Lung microvascular endothelial cell (primary cell): ENCODE results near the gene NINJ2. TPM values are rescaled to one million over a fixed set of nuclear protein-coding genes. Genes with fewer than 3 reads are reported as not detected.

ENCODE experiments used
- DNase-seq, 2 donors: peaks; one replicate each; pipeline versions ENCODE4 v3.0.0 to v3.0.0-alpha.2; 2010; ENCODE audit warnings: low read depth in 2 of 2
- total RNA-seq: library from RNA; depleted of rRNA; stranded (reverse); fragments of >200 nt; gene quantifications from 2 replicates; pipeline ENCODE4 v1.2.1, GENCODE V29; 2014

NINJ2 gene
- total RNA-seq, 1 donor from 2014 or later, result 0.79 TPM

DNA sequence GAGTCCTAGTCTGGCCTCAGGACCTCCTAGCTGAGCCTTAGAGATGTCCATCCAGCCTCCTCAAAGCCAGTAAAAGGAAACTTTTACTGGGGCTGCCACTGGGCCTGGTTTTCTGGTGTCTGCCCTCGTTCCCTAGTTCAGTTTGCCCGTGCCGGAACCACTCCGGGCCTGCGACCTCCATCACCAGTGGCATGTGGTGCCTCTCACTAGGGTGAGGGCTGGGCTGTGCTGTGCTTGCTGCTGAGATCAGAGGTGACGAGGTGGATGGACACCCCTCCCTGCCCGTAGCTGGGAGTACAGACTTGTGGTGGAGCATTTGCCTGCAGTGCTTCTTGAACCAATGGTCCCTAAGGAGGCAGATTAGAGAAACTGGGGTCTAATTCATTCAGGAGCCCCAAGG is 127.8 kb downstream of the NINJ2 start:
- DNase-seq, result no peak

DNA sequence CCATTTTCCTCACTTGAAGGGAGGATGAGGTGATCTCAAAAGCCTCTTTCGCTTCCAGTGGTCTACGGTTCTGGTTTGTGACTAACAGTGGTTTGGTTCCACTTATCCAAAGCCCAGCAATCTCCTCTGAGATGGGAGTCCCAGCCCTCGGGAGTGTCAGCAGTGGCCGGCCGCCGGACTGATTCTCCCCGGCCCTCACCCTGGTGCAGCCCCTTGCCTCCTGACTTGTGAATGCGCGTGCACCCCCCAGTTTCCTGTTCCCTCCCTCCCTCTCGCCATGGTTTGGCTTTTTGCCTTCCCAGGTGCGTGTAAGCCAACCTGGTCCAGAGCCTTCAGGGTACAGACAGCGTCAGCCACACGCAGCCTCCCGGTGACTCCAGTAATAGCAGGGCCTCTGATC is 129.0 kb downstream of the NINJ2 start:
- no peak for DNase-seq

DNA sequence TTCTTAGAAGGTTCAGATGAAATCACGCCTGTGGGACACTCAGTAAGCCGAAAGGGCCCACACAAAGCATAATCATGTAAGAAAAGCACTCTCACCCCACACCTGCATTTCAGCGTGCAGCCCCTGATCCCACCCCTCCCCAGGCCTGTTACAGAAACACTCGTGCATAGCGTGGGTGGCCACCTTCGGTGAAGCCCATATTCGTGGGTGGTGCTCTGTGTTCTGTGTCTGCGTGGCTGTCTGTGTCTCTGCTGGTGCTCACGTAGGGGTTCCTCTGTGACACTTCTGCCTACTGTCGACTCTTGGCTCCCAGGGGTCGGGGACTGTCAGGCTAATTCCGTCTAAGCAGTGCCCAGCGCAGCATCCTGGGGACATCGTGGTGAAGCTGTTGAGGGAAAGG is 129.5 kb downstream of the NINJ2 start:
- no peak for DNase-seq

DNA sequence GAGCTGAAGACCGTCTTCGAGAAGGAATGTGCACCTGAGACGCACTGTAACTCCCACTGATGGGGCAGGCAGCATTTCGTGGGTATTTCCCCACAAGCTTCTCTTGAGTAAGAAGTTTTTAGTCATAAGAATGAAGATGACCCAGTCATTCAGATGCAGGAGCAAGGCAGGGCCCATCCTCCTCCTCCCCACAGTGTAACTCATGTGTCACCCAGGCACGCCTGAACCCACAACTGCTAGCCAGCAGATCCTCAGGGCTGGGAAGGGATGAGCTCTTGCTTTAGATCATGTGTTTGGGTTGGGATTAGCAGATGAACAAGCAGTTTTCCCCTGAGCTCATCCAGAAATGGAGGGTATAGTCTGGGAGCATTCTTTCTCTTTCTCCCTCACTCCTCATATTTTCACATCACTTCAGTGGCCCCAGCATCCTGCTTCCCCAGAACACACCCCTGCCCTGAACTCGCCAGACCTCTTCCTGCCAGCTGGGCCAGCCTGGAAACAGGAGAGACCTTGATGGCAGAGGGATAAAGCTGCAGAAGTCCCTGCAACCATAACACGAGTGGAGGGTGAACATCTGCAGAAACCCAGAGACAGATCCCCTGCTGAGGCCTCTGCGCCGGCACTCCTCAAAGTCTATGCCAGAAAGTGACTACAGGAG is 130.2 kb downstream of the NINJ2 start:
- no peak for DNase-seq

DNA sequence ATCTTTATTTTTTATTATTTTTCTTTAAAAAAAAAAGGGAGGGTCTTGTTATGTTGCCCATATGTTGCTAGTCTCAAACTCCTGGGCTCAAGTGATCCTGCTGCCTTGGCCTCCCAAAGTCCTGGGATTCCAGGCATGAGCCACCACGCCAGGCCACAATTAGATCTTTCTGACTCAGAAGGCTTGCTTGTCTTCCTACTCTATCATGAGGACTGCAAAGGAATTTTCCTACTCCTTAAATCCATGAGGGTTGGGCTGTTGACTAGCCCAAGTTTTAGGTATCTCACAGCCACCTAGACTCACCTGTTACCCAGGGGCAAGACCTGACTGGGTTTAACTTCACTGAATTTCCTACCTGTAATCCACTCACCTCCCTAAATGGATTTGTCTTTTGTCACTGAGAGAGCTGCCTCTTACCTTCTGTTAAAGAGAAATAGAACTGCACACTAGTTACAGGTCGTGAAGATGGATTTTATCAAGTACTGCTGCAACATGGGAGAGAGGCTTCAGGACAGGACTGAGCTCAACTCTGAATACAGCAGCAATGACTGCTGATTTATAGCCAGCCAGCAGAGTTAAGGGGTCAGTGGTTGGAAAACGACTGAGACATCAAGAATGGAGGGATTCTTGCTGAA is 131.2 kb downstream of the NINJ2 start:
- no peak for DNase-seq

DNA sequence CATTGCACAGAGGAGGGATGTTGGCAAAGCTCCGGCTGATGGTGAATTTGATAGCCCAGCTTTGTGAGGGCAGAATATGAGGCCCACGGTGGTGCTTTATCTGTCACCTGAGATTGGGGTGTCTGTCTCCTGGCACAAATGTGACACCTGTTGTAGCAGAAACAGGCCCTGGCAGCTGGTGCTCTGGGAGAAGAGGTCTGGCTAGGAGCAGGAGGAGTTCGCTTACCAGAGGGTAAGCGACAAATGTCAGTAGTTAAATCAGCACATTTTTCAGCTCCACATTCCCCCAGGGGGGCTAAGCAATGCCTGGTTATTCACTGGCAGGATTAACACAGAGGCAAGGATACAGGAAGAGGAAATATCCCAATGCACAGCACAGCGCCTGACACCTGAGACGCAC is 132.4 kb downstream of the NINJ2 start:
- no peak for DNase-seq

DNA sequence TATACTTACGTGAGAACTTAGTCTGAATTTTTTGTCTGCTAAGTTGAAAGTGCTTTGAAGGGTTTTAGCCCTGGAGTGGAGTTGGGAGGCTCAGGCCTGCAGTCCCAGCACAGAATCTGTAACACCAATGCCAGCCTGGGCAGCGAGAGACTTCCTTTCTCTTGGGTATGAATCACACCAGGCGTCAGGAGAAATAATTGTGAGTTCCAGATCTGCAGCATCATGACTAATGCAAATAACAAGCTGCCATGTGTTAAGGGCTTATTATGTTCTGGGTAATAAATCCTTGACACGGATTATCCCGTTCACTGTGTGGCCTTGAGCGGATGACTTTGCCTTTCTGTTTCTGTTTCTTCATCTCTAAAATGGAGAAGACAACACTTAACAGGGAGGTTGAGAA is 132.9 kb downstream of the NINJ2 start:
- peak; percentile 16 to 87 for DNase-seq

DNA sequence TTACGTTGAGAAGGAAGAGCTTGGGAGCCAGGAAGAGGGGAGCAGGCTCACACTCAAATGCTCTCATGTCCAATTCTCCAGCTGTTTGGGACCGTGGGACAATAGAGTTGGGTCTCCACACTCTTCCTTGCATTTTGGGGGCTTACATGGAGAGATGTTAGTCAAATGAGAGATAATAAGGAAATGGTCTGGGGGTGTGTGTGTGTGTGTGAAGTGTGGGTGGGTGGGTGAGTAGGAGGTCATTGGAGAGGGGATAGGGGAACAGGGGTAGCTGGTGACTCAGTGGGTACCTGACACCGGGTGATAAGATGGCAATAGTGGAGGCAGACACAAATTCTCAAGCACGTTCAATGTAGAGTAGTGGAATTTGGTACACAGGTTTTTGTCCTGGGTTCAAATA is 135.5 kb downstream of the NINJ2 start:
- DNase-seq, result no peak

DNA sequence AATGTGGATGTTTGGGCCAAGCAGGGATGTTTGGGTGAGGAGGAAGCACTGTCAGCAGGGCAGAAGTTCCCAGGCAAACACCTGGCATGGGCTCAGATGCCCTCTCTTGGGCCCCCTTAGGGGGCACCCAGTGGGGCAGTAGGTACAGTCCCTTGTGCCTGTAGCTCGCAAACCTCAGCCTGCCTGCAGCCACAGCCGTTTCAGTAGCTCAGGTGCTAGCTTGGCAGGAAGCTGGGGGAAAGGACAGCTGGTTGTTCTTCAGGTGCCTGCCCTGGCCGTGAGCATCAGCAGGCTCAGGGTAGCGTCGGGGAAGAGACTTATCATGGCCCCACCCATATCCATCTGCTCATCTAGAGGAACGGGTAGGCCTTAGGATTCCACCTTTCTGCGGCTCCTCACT is 136.0 kb downstream of the NINJ2 start:
- no peak for DNase-seq

DNA sequence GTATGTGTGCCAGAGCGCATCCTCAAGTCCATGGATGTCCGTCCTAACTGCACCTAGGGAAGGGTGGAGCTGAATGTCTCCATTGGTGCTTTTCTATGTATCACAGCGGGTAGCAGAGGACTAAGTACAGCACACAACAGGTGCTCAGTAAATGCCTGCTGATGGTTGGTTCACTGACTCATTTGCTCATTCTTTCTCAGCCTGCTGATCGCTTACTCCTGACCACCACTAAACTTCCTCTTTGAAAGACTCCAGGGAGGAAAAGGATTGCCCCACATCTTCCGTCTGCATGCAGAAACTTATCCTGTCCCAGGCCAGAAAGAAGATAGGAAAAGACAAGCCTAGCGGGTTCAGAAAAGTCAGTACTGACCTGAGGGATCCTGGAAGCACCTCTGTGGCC is 137.2 kb downstream of the NINJ2 start:
- no peak for DNase-seq

DNA sequence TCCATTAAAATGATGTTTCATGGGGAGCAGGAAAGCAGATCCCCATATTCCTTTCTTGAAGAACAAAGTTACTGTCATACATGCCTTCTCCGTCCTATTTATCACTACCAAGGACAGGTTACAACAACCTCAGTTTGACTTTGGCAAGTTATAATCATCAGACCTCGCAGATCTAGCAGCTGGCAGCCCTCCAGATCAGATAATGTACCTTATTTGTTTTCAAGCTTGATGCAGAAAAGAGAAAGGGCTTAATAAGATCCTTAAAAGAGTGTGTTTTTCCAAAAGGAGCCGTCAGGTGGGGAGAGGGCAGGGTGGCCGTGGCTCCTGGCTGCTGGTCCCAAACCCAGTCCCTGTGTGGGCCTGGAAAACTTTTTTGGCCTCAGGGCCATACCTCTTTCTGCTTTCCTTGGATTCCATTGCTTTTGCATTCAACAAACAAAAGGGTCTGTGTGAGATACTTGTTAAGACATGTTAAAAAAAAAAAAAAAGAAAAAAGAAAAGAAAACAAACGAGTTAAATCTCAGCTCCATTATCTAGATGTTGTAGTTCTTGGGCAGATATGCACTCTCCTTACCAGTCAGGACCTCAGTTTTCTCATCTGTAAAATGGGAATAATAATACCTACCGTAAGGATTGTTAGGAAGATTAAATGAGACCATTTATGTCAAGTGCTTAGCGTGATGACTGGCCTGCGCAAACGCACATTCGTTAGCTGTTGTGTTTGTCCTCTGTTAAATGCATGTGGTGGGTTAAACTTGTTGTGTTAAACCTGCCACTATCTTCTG is 138.9 kb downstream of the NINJ2 start:
- peak in 1 of 2 donors; percentile 24 for DNase-seq

DNA sequence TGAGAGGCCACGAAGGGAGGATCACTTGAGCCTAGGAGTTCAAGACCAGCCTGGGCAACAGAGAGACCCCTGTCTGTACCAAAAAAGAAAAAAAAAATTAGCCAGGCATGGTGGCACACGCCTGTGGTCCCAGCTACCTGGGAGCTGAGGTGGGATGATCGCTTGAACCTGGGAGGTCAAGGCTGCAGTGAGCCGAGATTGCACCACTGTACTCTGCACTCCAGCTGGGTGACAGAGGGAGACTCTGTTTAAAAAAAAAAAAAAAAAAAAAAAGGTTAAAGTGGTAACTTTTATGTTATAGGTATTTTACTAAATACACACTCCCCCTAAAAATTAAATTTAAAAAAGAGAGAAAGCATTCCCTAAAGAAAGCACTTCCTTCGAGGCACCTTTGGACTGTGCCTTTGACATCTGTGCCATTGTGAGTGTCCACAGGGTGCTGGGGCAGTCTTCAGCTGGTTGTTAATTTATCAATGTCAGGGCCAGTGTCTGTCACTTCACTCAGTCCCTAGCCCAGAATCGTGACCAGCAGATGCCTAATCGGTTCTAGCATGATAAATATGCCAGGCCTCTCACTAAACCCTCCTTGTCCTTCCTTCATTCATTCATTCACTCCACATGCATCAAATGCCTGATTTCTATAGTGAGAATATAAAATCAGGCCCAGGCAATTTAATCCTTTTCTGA is 140.4 kb downstream of the NINJ2 start:
- no peak for DNase-seq

DNA sequence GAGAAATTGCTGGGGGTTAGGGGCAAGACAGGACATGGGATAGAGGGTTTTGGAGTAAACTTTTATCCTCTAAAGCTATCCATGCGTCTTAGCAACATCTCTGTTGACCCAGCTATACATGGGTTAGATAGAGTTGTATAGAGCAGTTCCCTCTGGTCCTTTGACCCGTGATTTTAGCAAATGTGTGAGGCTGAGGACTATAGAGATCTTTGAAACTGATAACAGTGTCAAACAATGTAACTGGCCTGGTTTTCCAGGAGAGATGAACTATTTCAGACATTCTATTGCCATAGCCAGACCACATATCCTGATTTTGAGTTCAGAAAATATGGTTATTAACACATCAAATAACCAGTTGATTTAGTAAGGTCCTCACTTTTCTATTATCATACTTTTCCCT is 143.1 kb downstream of the NINJ2 start:
- DNase-seq, result no peak

DNA sequence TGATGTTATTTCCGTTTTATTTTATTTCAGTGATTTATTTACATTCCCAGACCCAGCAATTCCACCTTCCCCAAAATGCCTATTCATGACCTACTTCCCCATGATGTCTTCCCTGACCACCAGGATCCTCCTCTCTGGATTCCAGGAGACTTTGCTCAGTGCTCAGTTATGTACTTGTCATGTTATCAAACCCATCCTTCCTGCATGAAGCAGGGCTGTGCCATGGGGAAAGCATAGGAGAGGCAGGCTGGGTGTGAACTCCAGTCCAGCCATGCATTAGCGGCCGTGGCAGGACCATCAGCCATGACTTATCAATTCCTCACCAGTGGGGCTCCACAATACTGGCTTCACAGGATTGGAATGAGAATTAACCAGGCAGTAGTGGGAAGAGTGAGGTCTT is 145.7 kb downstream of the NINJ2 start:
- DNase-seq, result no peak

Other genes starting within 250 kb of the NINJ2 start
- gene B4GALNT3, start 203.5 kb downstream of the NINJ2 start, total RNA-seq, result under 0.01 TPM in 1 of 2 replicates, not detected in the other
- 74.5 and 112 TPM in 2 replicates for gene WNK1, start 89.1 kb upstream of the NINJ2 start, total RNA-seq